WTC11 (cell line): ENCODE data around the gene FALEC. TPM values are rescaled to one million over a fixed set of nuclear protein-coding genes. Genes with fewer than 3 reads are reported as not detected.

Source experiments
- ATAC-seq: fragments of 200-7000 bp; cut with Tn5 transposase; 2 replicates; pipeline ENCODE4 v1.10.0; 2021; ENCODE audit warnings: mild to moderate bottlenecking, moderate library complexity
- CTCF ChIA-PET: fragments of 300-600 bp; sonication (Branson Sonifier 250); formaldehyde crosslinking; loops from one replicate; lab custom pipeline; 2021; ENCODE audit warnings: antibody characterized with exemption; lab: Charles Lee
- POLR2A ChIA-PET: fragments of 350-600 bp; sonication (Branson Sonifier 250); formaldehyde crosslinking; loops from one replicate; lab custom pipeline; 2021; ENCODE audit warnings: antibody characterized with exemption; lab: Charles Lee
- DNase-seq: peaks from one replicate; pipeline ENCODE4 v3.0.0; 2021; ENCODE audit warnings: low spot score
- H3K27ac Mint-ChIP-seq: 2 replicates; pipeline ENCODE4 v1.8.0; 2021; ENCODE audit warnings: mixed read lengths
- H3K27me3 Mint-ChIP-seq: 2 replicates; pipeline ENCODE4 v1.8.0; 2021; ENCODE audit warnings: low read depth, mild to moderate bottlenecking, moderate library complexity, mixed read lengths
- H3K36me3 Mint-ChIP-seq: 2 replicates; pipeline ENCODE4 v1.8.0; 2021; ENCODE audit warnings: mixed read lengths
- H3K4me1 Mint-ChIP-seq: 2 replicates; pipeline ENCODE4 v1.8.0; 2022; ENCODE audit warnings: mixed read lengths
- H3K4me3 Mint-ChIP-seq: 2 replicates; pipeline ENCODE4 v1.8.0; 2021; ENCODE audit warnings: mild to moderate bottlenecking, moderate library complexity, mixed read lengths
- H3K9me3 Mint-ChIP-seq: 2 replicates; pipeline ENCODE4 v1.8.0; 2021; ENCODE audit warnings: mixed read lengths
- AR ChIP-seq: fragments of 250-450 bp; sonication (Bioruptor Pico); IDR thresholded peaks from 2 replicates; pipeline ENCODE4 v1.9.0; 2021; ENCODE audit warnings: mild to moderate bottlenecking
- ARID4B ChIP-seq: sonication (generic); formaldehyde crosslinking; IDR thresholded peaks from 2 replicates; pipeline ENCODE4 v1.8.0; 2023; ENCODE audit warnings: missing genetic modification reagents, mild to moderate bottlenecking, borderline replicate concordance
- ATF3 ChIP-seq: sonication (generic); formaldehyde crosslinking; conservative IDR thresholded peaks from 2 replicates; pipeline ENCODE4 v1.8.1; 2022; ENCODE audit warnings: mild to moderate bottlenecking, missing genetic modification reagents
- E2F1 ChIP-seq: sonication (generic); formaldehyde crosslinking; IDR thresholded peaks from 2 replicates; pipeline ENCODE4 v1.8.0; 2022; ENCODE audit warnings: mild to moderate bottlenecking, missing genetic modification reagents
- EMX1 ChIP-seq: fragments of 250-450 bp; sonication (Bioruptor Pico); IDR thresholded peaks from 2 replicates; pipeline ENCODE4 v1.8.0; 2021; ENCODE audit warnings: mild to moderate bottlenecking
- ERG ChIP-seq: fragments of 250-450 bp; sonication (Bioruptor Pico); IDR thresholded peaks from 2 replicates; pipeline ENCODE4 v1.8.0; 2021; ENCODE audit warnings: mild to moderate bottlenecking
- FOXJ3 ChIP-seq: sonication (generic); formaldehyde crosslinking; IDR thresholded peaks from 2 replicates; pipeline ENCODE4 v1.9.0; 2021; ENCODE audit warnings: missing genetic modification reagents, mild to moderate bottlenecking, borderline replicate concordance
- IRF2 ChIP-seq: sonication (generic); formaldehyde crosslinking; IDR thresholded peaks from 2 replicates; pipeline ENCODE4 v1.8.0; 2022; ENCODE audit warnings: low read depth, missing genetic modification reagents, borderline replicate concordance
- NFYB ChIP-seq: sonication (generic); formaldehyde crosslinking; conservative IDR thresholded peaks from 2 replicates; pipeline ENCODE4 v1.8.0; 2022; ENCODE audit warnings: low read depth, missing genetic modification reagents
- NR1H2 ChIP-seq: sonication (generic); formaldehyde crosslinking; IDR thresholded peaks from 2 replicates; pipeline ENCODE4 v1.9.0; 2021; ENCODE audit warnings: mild to moderate bottlenecking, moderate library complexity, missing genetic modification reagents
- OVOL2 ChIP-seq: fragments of 250-450 bp; sonication (Bioruptor Pico); IDR thresholded peaks from 2 replicates; pipeline ENCODE4 v1.9.0; 2021; ENCODE audit warnings: mild to moderate bottlenecking, borderline replicate concordance
- PREB ChIP-seq: sonication (generic); formaldehyde crosslinking; IDR thresholded peaks from 2 replicates; pipeline ENCODE4 v1.8.1; 2022; ENCODE audit warnings: mild to moderate bottlenecking, missing genetic modification reagents, moderate library complexity, borderline replicate concordance
- SMAD3 ChIP-seq: sonication (generic); formaldehyde crosslinking; IDR thresholded peaks from 2 replicates; pipeline ENCODE4 v1.8.0; 2022; ENCODE audit warnings: missing genetic modification reagents, mild to moderate bottlenecking, borderline replicate concordance
- TEAD4 ChIP-seq: sonication (generic); formaldehyde crosslinking; IDR thresholded peaks from 2 replicates; pipeline ENCODE4 v1.8.0; 2022; ENCODE audit warnings: mild to moderate bottlenecking, missing genetic modification reagents
- TP53 ChIP-seq: sonication (generic); formaldehyde crosslinking; IDR thresholded peaks from 2 replicates; pipeline ENCODE4 v1.8.1; 2023; ENCODE audit warnings: mild to moderate bottlenecking, missing genetic modification reagents
- USF2 ChIP-seq: sonication (generic); formaldehyde crosslinking; IDR thresholded peaks from 2 replicates; pipeline ENCODE4 v1.8.1; 2023; ENCODE audit warnings: mild to moderate bottlenecking, missing genetic modification reagents, moderate library complexity
- ZMAT4 ChIP-seq: fragments of 250-450 bp; sonication (Bioruptor Pico); IDR thresholded peaks from 2 replicates; pipeline ENCODE4 v1.9.0; 2021; ENCODE audit warnings: mild to moderate bottlenecking
- ZNF121 ChIP-seq: sonication (generic); formaldehyde crosslinking; IDR thresholded peaks from 2 replicates; pipeline ENCODE4 v1.8.0; 2023; ENCODE audit warnings: missing genetic modification reagents
- ZNF232 ChIP-seq: sonication (generic); formaldehyde crosslinking; IDR thresholded peaks from 2 replicates; pipeline ENCODE4 v1.8.0; 2022; ENCODE audit warnings: mild to moderate bottlenecking, missing genetic modification reagents
- ZSCAN18 ChIP-seq: fragments of 250-450 bp; sonication (Bioruptor Pico); IDR thresholded peaks from 2 replicates; pipeline ENCODE4 v2.1.2; 2022; ENCODE audit warnings: mild to moderate bottlenecking, moderate library complexity
- total RNA-seq: library from RNA; stranded (reverse); gene quantifications from 3 replicates; pipeline ENCODE4 v1.2.3, GENCODE V29; 2021

FALEC gene
- total RNA-seq, 1 experiment from 2014 or later: 1.2 TPM

- TF ChIP-seq ERG (no peak), NR1H2 (CRISPR knock-in tag) (no peak), TEAD4 (no peak)
- TF ChIP-seq, all 79 proteins: peak for 0
Observed at GRCh38 chr1:150474869-150475268, 40.7 kb upstream of the FALEC start (continued).

- ChIA-PET POLR2A (no interaction called here), CTCF (interaction anchor here (0.6 to 0.9 kb wide), 2 partner anchors 87 to 221 kb away, joined by 3 read pairs; no protein-coding TSS in a partner anchor)
- peaks cover 8% of the 10 kb centered on the region for H3K4me1 Mint-ChIP-seq
- H3K27ac Mint-ChIP-seq: no peak overlapping the region
- no peak overlapping the region for H3K4me3 Mint-ChIP-seq
- TF ChIP-seq ZNF232 (CRISPR knock-in tag) (no peak), NFYB (CRISPR knock-in tag) (no peak), ZSCAN18 (no peak), OVOL2 (no peak), PREB (no peak), ATF3 (CRISPR knock-in tag) (no peak), E2F1 (CRISPR knock-in tag) (no peak), USF2 (no peak), IRF2 (no peak), ARID4B (CRISPR knock-in tag) (no peak), ZMAT4 (CRISPR knock-in tag) (no peak), FOXJ3 (no peak), SMAD3 (CRISPR knock-in tag) (no peak), EMX1 (CRISPR knock-in tag) (no peak), ZNF121 (CRISPR knock-in tag) (no peak), AR (CRISPR knock-in tag) (no peak), TP53 (no peak)
- H3K27me3 Mint-ChIP-seq: peaks cover 11% of the 10 kb centered on the region; the same call in 1 of the 2 replicates
- H3K9me3 Mint-ChIP-seq: no peaks in the 10 kb centered on the region
- no peak for DNase-seq
- peaks cover 10% of the 10 kb centered on the region for H3K36me3 Mint-ChIP-seq
- no peak for ATAC-seq
Observed at GRCh38 chr1:150476754-150477153, 38.8 kb upstream of the FALEC start.
